GM23338 (cell line): ENCODE results near the gene ASB1. TPM values are rescaled to one million over a fixed set of nuclear protein-coding genes. Genes with fewer than 3 reads are reported as not detected.
A peak's percentile ranks its signal among the peaks of the same experiment; 100 is the strongest.

Experiments
- ATAC-seq: fragments of 200-7000 bp; cut with Tn5 transposase; 3 replicates; pipeline ENCODE4 v1.9.1; 2020
- DNase-seq: peaks from one replicate; pipeline ENCODE4 v3.0.0-alpha.2; 2015; ENCODE audit warnings: low spot score
- H2AFZ ChIP-seq: fragments of 200-600 bp; sonication (generic); 2 replicates; pipeline ENCODE4 v1.8.0; 2016; ENCODE audit warnings: antibody characterized with exemption, mild to moderate bottlenecking, moderate library complexity
- H3F3A ChIP-seq: fragments of 200-600 bp; sonication (generic); replicated peaks from 2 replicates; pipeline ENCODE4 v1.8.0; 2017; ENCODE audit warnings: antibody characterized with exemption, mixed run types, low read depth
- H3K27ac ChIP-seq: fragments of 200-600 bp; sonication (generic); 2 replicates; pipeline ENCODE4 v1.6.1; 2016; ENCODE audit warnings: low read depth
- H3K27me3 ChIP-seq: fragments of 200-600 bp; sonication (generic); 2 replicates; pipeline ENCODE4 v1.8.0; 2016; ENCODE audit warnings: mild to moderate bottlenecking, mixed run types, moderate library complexity; ENCODE audit not compliant: insufficient read depth
- H3K36me3 ChIP-seq: fragments of 200-600 bp; sonication (generic); 2 replicates; pipeline ENCODE4 v1.8.0; 2016; ENCODE audit warnings: mild to moderate bottlenecking; ENCODE audit not compliant: insufficient read depth
- H3K4me1 ChIP-seq: fragments of 200-600 bp; sonication (generic); 2 replicates; pipeline ENCODE4 v1.8.0; 2016; ENCODE audit warnings: mild to moderate bottlenecking, moderate library complexity; ENCODE audit not compliant: insufficient read depth
- H3K4me2 ChIP-seq: fragments of 200-600 bp; sonication (generic); 2 replicates; pipeline ENCODE4 v1.7.1; 2017; ENCODE audit warnings: mixed run types
- H3K4me3 ChIP-seq: fragments of 200-600 bp; sonication (generic); 2 replicates; pipeline ENCODE4 v1.6.1; 2016; ENCODE audit warnings: mixed run types
- H3K79me2 ChIP-seq: fragments of 200-600 bp; sonication (generic); replicated peaks from 2 replicates; pipeline ENCODE4 v1.8.0; 2017; ENCODE audit warnings: mild to moderate bottlenecking; ENCODE audit not compliant: insufficient read depth
- H3K9me2 ChIP-seq: fragments of 200-600 bp; sonication (generic); 2 replicates; pipeline ENCODE4 v1.8.0; 2017; ENCODE audit not compliant: insufficient read depth
- H4K20me1 ChIP-seq: fragments of 200-600 bp; sonication (generic); replicated peaks from 2 replicates; pipeline ENCODE4 v1.8.0; 2017; ENCODE audit warnings: mild to moderate bottlenecking; ENCODE audit not compliant: insufficient read depth
- H3K27ac Mint-ChIP-seq: 2 replicates; pipeline ENCODE4 v1.8.0; 2020; ENCODE audit warnings: inconsistent platforms, mild to moderate bottlenecking, moderate library complexity, mixed read lengths
- H3K27me3 Mint-ChIP-seq: 3 replicates; pipeline ENCODE4 v1.8.0; 2022; ENCODE audit warnings: low read depth, mild to moderate bottlenecking, moderate library complexity, mixed read lengths, inconsistent platforms; ENCODE audit not compliant: insufficient read depth, poor library complexity
- H3K36me3 Mint-ChIP-seq: 3 replicates; pipeline ENCODE4 v1.8.0; 2021; ENCODE audit warnings: low read depth, mild to moderate bottlenecking, inconsistent platforms, moderate library complexity, mixed read lengths
- H3K4me1 Mint-ChIP-seq: 3 replicates; pipeline ENCODE4 v1.8.0; 2020; ENCODE audit warnings: mild to moderate bottlenecking, inconsistent platforms, mixed read lengths
- H3K4me3 Mint-ChIP-seq: 3 replicates; pipeline ENCODE4 v1.8.0; 2021; ENCODE audit warnings: moderate library complexity, mild to moderate bottlenecking, inconsistent platforms, mixed read lengths
- H3K9me3 Mint-ChIP-seq: 3 replicates; pipeline ENCODE4 v1.8.0; 2020; ENCODE audit warnings: moderate library complexity, mild to moderate bottlenecking, inconsistent platforms, mixed read lengths
- EZH2 ChIP-seq: fragments of 200-600 bp; sonication (generic); IDR thresholded peaks from one replicate; pipeline ENCODE4 v1.8.0; 2017; ENCODE audit warnings: antibody characterized with exemption, mild to moderate bottlenecking, low read depth; ENCODE audit not compliant: unreplicated experiment
- EZH2phosphoT487 ChIP-seq: fragments of 200-600 bp; sonication (generic); IDR thresholded peaks from one replicate; pipeline ENCODE4 v1.8.1; 2018; ENCODE audit warnings: antibody characterized with exemption; ENCODE audit not compliant: unreplicated experiment
- JUNB ChIP-seq: IDR thresholded peaks from one replicate; pipeline ENCODE4 v1.6.1; 2016; ENCODE audit warnings: antibody characterized with exemption; ENCODE audit not compliant: unreplicated experiment
- NANOG ChIP-seq: IDR thresholded peaks from 2 replicates; pipeline ENCODE4 v1.6.1; 2016; ENCODE audit warnings: antibody characterized with exemption, borderline replicate concordance
- REST ChIP-seq: IDR thresholded peaks from one replicate; pipeline ENCODE4 v1.6.1; 2018; ENCODE audit warnings: antibody characterized with exemption; ENCODE audit not compliant: unreplicated experiment
- STAT1 ChIP-seq: IDR thresholded peaks from one replicate; pipeline ENCODE4 v1.6.1; 2016; ENCODE audit warnings: antibody characterized with exemption; ENCODE audit not compliant: unreplicated experiment
- ZNF331 ChIP-seq: fragments of 250-450 bp; sonication (Bioruptor Pico); IDR thresholded peaks from 2 replicates; pipeline ENCODE4 v1.5.0; 2020; ENCODE audit warnings: low read depth, mild to moderate bottlenecking, moderate library complexity
- polyA plus RNA-seq: library from polyadenylated mRNA; unstranded; fragments of >200 nt; fragmentation: Nextera tagmentation; extraction: Ambion mirVana; gene quantifications from 2 replicates; pipeline ENCODE4 v1.2.1, GENCODE V29; 2016
- total RNA-seq: library from RNA; depleted of rRNA; stranded (reverse); fragments of >200 nt; shearing (Covaris generic); gene quantifications from 2 replicates; pipeline ENCODE4 v1.2.3, GENCODE V29; 2014
- TF ChIP-seq, protein P1 (sequence below): IDR thresholded peaks from 2 replicates; pipeline ENCODE4 v1.6.1; 2016; ENCODE audit warnings: antibody characterized with exemption
- TF ChIP-seq, protein P2 (sequence below): fragments of 250-450 bp; sonication (Bioruptor Pico); IDR thresholded peaks from 2 replicates; pipeline ENCODE4 v1.5.0; 2020; ENCODE audit warnings: mild to moderate bottlenecking, moderate library complexity
- TF ChIP-seq, protein P3 (sequence below), 2 experiments: fragments of 200-600 bp in 1 of 2; sonication (generic) in 1 of 2; conservative IDR thresholded peaks; 2 replicates each; pipeline versions ENCODE4 v1.5.1 to v1.6.1; 2016 to 2017; ENCODE audit warnings: antibody characterized with exemption in 2 of 2, low read depth in 2 of 2, mild to moderate bottlenecking in 2 of 2, moderate library complexity in 1 of 2

ASB1 gene
- total and polyA plus RNA-seq, 2 experiments from 2014 or later: 21.5 to 23.9 TPM

DNA sequence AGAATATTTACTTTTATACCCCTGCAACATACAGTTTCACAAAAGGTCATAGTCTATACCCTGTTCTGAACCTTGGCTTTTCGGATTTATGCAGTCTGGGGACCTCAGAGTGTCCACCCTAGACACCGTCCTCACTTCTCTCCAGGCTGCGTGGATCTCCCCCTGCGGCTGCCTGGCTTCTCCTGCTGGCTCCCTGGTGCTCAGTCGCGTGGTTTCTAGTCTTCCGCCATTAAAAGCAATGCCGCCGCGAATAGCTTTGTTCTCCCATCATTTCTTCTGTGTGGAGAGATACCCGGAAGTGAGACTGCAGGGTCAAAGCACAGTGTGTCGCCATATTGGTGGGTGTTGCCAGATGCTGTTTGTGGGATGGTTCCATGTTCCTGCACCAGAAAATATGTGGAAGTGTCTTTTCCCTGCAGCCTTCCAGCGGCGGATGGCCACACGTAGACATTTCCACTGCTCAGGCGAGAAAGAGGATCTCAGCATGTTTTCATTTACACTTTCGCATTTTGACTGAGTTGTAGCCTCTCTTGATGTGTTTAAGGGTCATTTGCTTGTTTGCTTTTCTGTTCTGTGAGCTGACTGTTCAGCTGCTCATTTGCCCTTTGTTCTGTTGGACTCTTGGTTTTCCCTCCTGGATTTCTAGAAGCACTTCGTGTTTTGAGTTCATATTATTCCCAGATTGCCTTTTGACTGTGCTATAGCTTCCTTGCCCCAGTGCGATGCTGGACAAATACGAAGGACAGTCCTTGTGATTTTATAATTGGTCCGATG lies 22.9 kb upstream of the ASB1 start (continued):
- TF ChIP-seq REST (no peak), STAT1 (no peak), NANOG (no peak), EZH2phosphoT487 (no peak), ZNF331 (CRISPR knock-in tag) (no peak)
- TF ChIP-seq, protein P1, sequence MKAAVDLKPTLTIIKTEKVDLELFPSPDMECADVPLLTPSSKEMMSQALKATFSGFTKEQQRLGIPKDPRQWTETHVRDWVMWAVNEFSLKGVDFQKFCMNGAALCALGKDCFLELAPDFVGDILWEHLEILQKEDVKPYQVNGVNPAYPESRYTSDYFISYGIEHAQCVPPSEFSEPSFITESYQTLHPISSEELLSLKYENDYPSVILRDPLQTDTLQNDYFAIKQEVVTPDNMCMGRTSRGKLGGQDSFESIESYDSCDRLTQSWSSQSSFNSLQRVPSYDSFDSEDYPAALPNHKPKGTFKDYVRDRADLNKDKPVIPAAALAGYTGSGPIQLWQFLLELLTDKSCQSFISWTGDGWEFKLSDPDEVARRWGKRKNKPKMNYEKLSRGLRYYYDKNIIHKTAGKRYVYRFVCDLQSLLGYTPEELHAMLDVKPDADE: no peak

GRCh38 chr2:238404406-238405216 lies 22.1 kb upstream of the ASB1 start:
- H3K27ac Mint-ChIP-seq: no peak overlapping the region
- H3K4me3 Mint-ChIP-seq: no peak overlapping the region
- no peaks in the 10 kb centered on the region for H3K9me2 ChIP-seq
- no peaks in the 10 kb centered on the region for H3F3A ChIP-seq
- DNase-seq (no peak), ATAC-seq (peak; percentile 52)
- no peaks in the 10 kb centered on the region for H3K79me2 ChIP-seq
- H3K27me3 ChIP-seq: no peaks in the 10 kb centered on the region
- H3K36me3 ChIP-seq: no peaks in the 10 kb centered on the region
- H2AFZ ChIP-seq: no peak overlapping the region
- H3K27ac ChIP-seq: no peak overlapping the region
- H3K9me3 Mint-ChIP-seq: no peaks in the 10 kb centered on the region
- H3K36me3 Mint-ChIP-seq: no peaks in the 10 kb centered on the region
- peaks cover 4% of the 10 kb centered on the region for H3K27me3 Mint-ChIP-seq
- H3K4me1 ChIP-seq: no peaks in the 10 kb centered on the region
- H3K4me3 ChIP-seq: no peak overlapping the region
- H3K4me2 ChIP-seq: no peak overlapping the region
- no peaks in the 10 kb centered on the region for H4K20me1 ChIP-seq
- peaks cover 13% of the 10 kb centered on the region; the same call in 2 of the 3 replicates for H3K4me1 Mint-ChIP-seq
- TF ChIP-seq, protein P2, sequence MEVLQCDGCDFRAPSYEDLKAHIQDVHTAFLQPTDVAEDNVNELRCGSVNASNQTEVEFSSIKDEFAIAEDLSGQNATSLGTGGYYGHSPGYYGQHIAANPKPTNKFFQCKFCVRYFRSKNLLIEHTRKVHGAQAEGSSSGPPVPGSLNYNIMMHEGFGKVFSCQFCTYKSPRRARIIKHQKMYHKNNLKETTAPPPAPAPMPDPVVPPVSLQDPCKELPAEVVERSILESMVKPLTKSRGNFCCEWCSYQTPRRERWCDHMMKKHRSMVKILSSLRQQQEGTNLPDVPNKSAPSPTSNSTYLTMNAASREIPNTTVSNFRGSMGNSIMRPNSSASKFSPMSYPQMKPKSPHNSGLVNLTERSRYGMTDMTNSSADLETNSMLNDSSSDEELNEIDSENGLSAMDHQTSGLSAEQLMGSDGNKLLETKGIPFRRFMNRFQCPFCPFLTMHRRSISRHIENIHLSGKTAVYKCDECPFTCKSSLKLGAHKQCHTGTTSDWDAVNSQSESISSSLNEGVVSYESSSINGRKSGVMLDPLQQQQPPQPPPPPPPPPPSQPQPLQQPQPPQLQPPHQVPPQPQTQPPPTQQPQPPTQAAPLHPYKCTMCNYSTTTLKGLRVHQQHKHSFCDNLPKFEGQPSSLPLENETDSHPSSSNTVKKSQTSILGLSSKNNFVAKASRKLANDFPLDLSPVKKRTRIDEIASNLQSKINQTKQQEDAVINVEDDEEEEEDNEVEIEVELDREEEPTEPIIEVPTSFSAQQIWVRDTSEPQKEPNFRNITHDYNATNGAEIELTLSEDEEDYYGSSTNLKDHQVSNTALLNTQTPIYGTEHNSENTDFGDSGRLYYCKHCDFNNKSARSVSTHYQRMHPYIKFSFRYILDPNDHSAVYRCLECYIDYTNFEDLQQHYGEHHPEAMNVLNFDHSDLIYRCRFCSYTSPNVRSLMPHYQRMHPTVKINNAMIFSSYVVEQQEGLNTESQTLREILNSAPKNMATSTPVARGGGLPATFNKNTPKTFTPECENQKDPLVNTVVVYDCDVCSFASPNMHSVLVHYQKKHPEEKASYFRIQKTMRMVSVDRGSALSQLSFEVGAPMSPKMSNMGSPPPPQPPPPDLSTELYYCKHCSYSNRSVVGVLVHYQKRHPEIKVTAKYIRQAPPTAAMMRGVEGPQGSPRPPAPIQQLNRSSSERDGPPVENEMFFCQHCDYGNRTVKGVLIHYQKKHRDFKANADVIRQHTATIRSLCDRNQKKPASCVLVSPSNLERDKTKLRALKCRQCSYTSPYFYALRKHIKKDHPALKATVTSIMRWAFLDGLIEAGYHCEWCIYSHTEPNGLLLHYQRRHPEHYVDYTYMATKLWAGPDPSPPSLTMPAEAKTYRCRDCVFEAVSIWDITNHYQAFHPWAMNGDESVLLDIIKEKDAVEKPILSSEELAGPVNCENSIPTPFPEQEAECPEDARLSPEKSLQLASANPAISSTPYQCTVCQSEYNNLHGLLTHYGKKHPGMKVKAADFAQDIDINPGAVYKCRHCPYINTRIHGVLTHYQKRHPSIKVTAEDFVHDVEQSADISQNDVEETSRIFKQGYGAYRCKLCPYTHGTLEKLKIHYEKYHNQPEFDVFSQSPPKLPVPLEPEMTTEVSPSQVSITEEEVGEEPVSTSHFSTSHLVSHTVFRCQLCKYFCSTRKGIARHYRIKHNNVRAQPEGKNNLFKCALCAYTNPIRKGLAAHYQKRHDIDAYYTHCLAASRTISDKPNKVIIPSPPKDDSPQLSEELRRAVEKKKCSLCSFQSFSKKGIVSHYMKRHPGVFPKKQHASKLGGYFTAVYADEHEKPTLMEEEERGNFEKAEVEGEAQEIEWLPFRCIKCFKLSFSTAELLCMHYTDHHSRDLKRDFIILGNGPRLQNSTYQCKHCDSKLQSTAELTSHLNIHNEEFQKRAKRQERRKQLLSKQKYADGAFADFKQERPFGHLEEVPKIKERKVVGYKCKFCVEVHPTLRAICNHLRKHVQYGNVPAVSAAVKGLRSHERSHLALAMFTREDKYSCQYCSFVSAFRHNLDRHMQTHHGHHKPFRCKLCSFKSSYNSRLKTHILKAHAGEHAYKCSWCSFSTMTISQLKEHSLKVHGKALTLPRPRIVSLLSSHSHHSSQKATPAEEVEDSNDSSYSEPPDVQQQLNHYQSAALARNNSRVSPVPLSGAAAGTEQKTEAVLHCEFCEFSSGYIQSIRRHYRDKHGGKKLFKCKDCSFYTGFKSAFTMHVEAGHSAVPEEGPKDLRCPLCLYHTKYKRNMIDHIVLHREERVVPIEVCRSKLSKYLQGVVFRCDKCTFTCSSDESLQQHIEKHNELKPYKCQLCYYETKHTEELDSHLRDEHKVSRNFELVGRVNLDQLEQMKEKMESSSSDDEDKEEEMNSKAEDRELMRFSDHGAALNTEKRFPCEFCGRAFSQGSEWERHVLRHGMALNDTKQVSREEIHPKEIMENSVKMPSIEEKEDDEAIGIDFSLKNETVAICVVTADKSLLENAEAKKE (CRISPR knock-in tag): no peak
- TF ChIP-seq, protein P3, sequence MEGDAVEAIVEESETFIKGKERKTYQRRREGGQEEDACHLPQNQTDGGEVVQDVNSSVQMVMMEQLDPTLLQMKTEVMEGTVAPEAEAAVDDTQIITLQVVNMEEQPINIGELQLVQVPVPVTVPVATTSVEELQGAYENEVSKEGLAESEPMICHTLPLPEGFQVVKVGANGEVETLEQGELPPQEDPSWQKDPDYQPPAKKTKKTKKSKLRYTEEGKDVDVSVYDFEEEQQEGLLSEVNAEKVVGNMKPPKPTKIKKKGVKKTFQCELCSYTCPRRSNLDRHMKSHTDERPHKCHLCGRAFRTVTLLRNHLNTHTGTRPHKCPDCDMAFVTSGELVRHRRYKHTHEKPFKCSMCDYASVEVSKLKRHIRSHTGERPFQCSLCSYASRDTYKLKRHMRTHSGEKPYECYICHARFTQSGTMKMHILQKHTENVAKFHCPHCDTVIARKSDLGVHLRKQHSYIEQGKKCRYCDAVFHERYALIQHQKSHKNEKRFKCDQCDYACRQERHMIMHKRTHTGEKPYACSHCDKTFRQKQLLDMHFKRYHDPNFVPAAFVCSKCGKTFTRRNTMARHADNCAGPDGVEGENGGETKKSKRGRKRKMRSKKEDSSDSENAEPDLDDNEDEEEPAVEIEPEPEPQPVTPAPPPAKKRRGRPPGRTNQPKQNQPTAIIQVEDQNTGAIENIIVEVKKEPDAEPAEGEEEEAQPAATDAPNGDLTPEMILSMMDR (conservative IDR thresholded peaks at IDR 0.05; ENCODE audit: low read depth in 2 of 2): no peak
- TF ChIP-seq EZH2: no peak
- TF ChIP-seq NANOG: no peak
- no peak for TF ChIP-seq ZNF331 (CRISPR knock-in tag)
- no peak for TF ChIP-seq JUNB
